ENCODE results near the gene PLXNA4.

DNA sequence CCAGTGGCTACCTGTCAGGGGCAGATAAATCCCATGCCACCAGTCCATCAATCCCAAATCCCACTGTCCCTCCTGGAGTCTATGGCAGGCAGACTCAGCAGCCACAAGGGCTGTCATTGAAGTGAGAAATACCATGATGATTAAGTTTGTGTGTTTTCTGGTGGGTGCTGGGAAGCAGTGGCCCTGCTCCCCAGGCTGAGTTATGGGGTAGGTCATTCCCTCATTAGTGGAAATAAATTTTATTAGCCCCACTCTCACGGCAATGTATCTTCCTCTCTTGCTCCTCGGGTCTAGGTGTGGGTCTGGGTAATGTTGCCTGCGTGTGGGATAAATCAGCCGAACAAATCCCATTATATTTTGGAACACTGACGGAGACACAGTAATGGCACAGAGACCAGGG is 76.8 kb downstream of the PLXNA4 start:
- TF ChIP-seq CTCF (IDR thresholded peaks at IDR 0.05) (no peak), POLR2A (IDR thresholded peaks at IDR 0.05) (no peak)

Measured in prostate gland (tissue), 2 donors.